Mucosa of descending colon (tissue), 3 donors: ENCODE measurements around the gene GRM7. TPM values are rescaled to one million over a fixed set of nuclear protein-coding genes. Genes with fewer than 3 reads are reported as not detected.

ENCODE experiments used
- ATAC-seq: fragments of 200-7000 bp; cut with Tn5 transposase; one replicate; pipeline ENCODE4 v1.9.1; 2020; ENCODE audit warnings: mild to moderate bottlenecking, moderate library complexity
- DNase-seq, 3 donors: peaks; one replicate each; pipeline ENCODE4 v3.0.0-alpha.2; 2020
- H3K36me3 ChIP-seq: fragments of 200-600 bp; one replicate; pipeline ENCODE4 v1.8.0; 2021; ENCODE audit warnings: low read depth, mild to moderate bottlenecking
- H3K4me1 ChIP-seq: fragments of 200-600 bp; one replicate; pipeline ENCODE4 v1.8.0; 2021; ENCODE audit warnings: low read depth, mild to moderate bottlenecking
- H3K4me3 ChIP-seq: fragments of 200-600 bp; one replicate; pipeline ENCODE4 v1.8.0; 2021; ENCODE audit warnings: mild to moderate bottlenecking
- H3K9me3 ChIP-seq: fragments of 200-600 bp; one replicate; pipeline ENCODE4 v1.8.0; 2021; ENCODE audit warnings: mild to moderate bottlenecking
- CTCF ChIP-seq: fragments of 200-600 bp; IDR thresholded peaks from one replicate; pipeline ENCODE4 v1.8.0; 2022; ENCODE audit warnings: antibody characterized with exemption, mild to moderate bottlenecking
- intact Hi-C, 2 donors: fragments of 100-400 bp; cut with DNase I in 1 of 2; cut with micrococcal nuclease in 1 of 2; formaldehyde crosslinking; loops; one replicate each; pipeline versions ENCODE4 v1.11.0 to v1.11.1; 2022; cut with DNase I, micrococcal nuclease
- total RNA-seq, 3 donors: library from RNA; stranded (reverse); fragmentation: NEBNext Ultra II Directional in 2 of 3; extraction: Animal tissue kit (Norgen Biotek cat#: 25700) in 2 of 3; gene quantifications; one replicate each; pipeline versions ENCODE4 v1.2.1 to v1.2.4, GENCODE V29; 2021 to 2023
- donor health status: DM: no; HTN: no; CAD: no; lungs with moderate emphysema.
- donor health status: DM: no; HTN: no; CAD: no.
- donor health status: DM: no; HTN: yes; CAD: no.

GRM7 gene
- total RNA-seq, 3 donors from 2014 or later = 0.09 to 0.39 (median 0.14) TPM

GRCh38 chr3:7547826-7548225, 686.9 kb downstream of the GRM7 start:
- intact Hi-C loops = no loop called here
- TF ChIP-seq CTCF = no peak
- DNase-seq (no peak), ATAC-seq (no peak)
- no peaks in the 10 kb centered on the region for H3K36me3 ChIP-seq
- no peak overlapping the region for H3K4me3 ChIP-seq
- peaks cover 15% of the 10 kb centered on the region for H3K9me3 ChIP-seq
- no peaks in the 10 kb centered on the region for H3K4me1 ChIP-seq

GRCh38 chr3:7562892-7563291, 702.0 kb downstream of the GRM7 start:
- no peaks in the 10 kb centered on the region for H3K4me1 ChIP-seq
- H3K9me3 ChIP-seq = no peaks in the 10 kb centered on the region
- H3K36me3 ChIP-seq = no peaks in the 10 kb centered on the region
- ATAC-seq (no peak), DNase-seq (no peak)
- intact Hi-C loops = no loop called here
- no peak overlapping the region for H3K4me3 ChIP-seq
- no peak for TF ChIP-seq CTCF

- intact Hi-C loops = no loop called here
- no peak for DNase-seq
- ATAC-seq = no peak
- Histone ChIP-seq H3K9me3 (no peaks in the 10 kb centered on the region), H3K36me3 (no peaks in the 10 kb centered on the region), H3K4me3 (no peak overlapping the region), H3K4me1 (no peaks in the 10 kb centered on the region)
- TF ChIP-seq CTCF = no peak
Observed at GRCh38 chr3:7565574-7565973, 704.7 kb downstream of the GRM7 start.

GRCh38 chr3:7567160-7567559, 706.2 kb downstream of the GRM7 start:
- H3K4me3 ChIP-seq = no peak overlapping the region
- no peaks in the 10 kb centered on the region for H3K36me3 ChIP-seq
- H3K9me3 ChIP-seq = no peaks in the 10 kb centered on the region
- H3K4me1 ChIP-seq = no peaks in the 10 kb centered on the region
- no peak for DNase-seq
- no peak for TF ChIP-seq CTCF
- intact Hi-C loops = no loop called here
- no peak for ATAC-seq

- no peaks in the 10 kb centered on the region for H3K36me3 ChIP-seq
- no peaks in the 10 kb centered on the region for H3K4me1 ChIP-seq
- intact Hi-C loops = no loop called here
- H3K4me3 ChIP-seq = no peak overlapping the region
- H3K9me3 ChIP-seq = no peaks in the 10 kb centered on the region
- no peak for TF ChIP-seq CTCF
- ATAC-seq (no peak), DNase-seq (no peak)
Observed at GRCh38 chr3:7568526-7569184, 707.7 kb downstream of the GRM7 start.

GRCh38 chr3:7573330-7573729, 712.4 kb downstream of the GRM7 start:
- no peaks in the 10 kb centered on the region for H3K36me3 ChIP-seq
- DNase-seq = no peak
- no peak for TF ChIP-seq CTCF
- no peak overlapping the region for H3K4me3 ChIP-seq
- no peaks in the 10 kb centered on the region for H3K9me3 ChIP-seq
- no peaks in the 10 kb centered on the region for H3K4me1 ChIP-seq
- intact Hi-C loops = no loop called here
- no peak for ATAC-seq
